ENCODE data around the gene OR10V1. TPM values are rescaled to one million over a fixed set of nuclear protein-coding genes. Genes with fewer than 3 reads are reported as not detected.

OR10V1 gene
- total and polyA plus RNA-seq, 9 of the 15 experiments (the other 6 are each of a cell fraction or from before 2014, with no cell fraction given), result not detected

DNA sequence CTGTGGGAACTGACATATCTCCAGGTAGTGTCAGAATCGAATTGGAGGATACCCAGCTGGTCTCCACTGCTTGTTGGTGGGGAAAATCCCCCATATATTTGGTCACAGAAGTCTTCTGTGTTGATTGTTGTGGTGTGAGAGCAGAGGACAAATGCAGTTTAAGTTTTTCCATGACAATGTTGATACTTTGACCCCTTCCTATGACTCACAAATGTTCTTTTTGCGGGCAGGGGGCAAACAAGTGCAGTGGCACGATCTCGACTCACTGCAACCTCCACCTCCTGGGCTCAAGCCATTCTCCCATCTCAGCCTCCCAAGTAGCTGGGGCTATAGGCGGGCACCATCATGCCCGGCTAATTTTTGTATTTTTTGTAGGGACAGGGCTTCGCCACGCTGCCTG is 37.4 kb downstream of the OR10V1 start:
- no peak overlapping the region for H2AFZ ChIP-seq (ENCODE audit: low read depth, low read length)
- no peaks in the 10 kb centered on the region for H4K20me1 ChIP-seq (replicated peaks; ENCODE audit: control insufficient read depth, insufficient read depth, low read length)
- no peaks in the 10 kb centered on the region for H3K9me1 ChIP-seq (ENCODE audit: control insufficient read depth, insufficient read depth, low read length)
- BruUV-seq (replicated peaks), result no TSS peak
- H3K9ac ChIP-seq (ENCODE audit: insufficient read depth in 1 of 2, low read depth in 2 of 2, low read length in 2 of 2), result no peak overlapping the region
- H3K27ac ChIP-seq (ENCODE audit: extremely low read depth, low read depth, low read length), result no peak overlapping the region
- H3K4me2 ChIP-seq (ENCODE audit: insufficient read depth, low read length), result no peak overlapping the region
- TF ChIP-seq, protein P1, sequence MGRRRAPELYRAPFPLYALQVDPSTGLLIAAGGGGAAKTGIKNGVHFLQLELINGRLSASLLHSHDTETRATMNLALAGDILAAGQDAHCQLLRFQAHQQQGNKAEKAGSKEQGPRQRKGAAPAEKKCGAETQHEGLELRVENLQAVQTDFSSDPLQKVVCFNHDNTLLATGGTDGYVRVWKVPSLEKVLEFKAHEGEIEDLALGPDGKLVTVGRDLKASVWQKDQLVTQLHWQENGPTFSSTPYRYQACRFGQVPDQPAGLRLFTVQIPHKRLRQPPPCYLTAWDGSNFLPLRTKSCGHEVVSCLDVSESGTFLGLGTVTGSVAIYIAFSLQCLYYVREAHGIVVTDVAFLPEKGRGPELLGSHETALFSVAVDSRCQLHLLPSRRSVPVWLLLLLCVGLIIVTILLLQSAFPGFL (CRISPR knock-in tag; IDR thresholded peaks at IDR 0.05), result no peak
- TF ChIP-seq NR2C1 (IDR thresholded peaks at IDR 0.05), result no peak
- 0 out of 2 replicates have a peak, but pooled peaks have one; percentile 29 for TF ChIP-seq NR2C1 (tag; IDR thresholded peaks at IDR 0.05)
- no peak for TF ChIP-seq MAZ (CRISPR knock-in tag; conservative IDR thresholded peaks at IDR 0.05 in 1 of 2, IDR thresholded peaks at IDR 0.05 in 1 of 2)
- TF ChIP-seq ZNF253 (CRISPR knock-in tag; conservative IDR thresholded peaks at IDR 0.05), result no peak
- no peak for TF ChIP-seq RBM22 (IDR thresholded peaks at IDR 0.05; ENCODE audit: low read depth, low read length, poor library complexity, severe bottlenecking)
- no peak for TF ChIP-seq ZBTB11 (CRISPR knock-in tag; IDR thresholded peaks at IDR 0.05)
- TF ChIP-seq ARNT (IDR thresholded peaks at IDR 0.05), result no peak
- TF ChIP-seq, protein P2, sequence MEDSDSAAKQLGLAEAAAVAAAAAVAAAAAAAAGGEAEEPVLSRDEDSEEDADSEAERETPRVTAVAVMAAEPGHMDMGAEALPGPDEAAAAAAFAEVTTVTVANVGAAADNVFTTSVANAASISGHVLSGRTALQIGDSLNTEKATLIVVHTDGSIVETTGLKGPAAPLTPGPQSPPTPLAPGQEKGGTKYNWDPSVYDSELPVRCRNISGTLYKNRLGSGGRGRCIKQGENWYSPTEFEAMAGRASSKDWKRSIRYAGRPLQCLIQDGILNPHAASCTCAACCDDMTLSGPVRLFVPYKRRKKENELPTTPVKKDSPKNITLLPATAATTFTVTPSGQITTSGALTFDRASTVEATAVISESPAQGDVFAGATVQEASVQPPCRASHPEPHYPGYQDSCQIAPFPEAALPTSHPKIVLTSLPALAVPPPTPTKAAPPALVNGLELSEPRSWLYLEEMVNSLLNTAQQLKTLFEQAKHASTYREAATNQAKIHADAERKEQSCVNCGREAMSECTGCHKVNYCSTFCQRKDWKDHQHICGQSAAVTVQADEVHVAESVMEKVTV (CRISPR knock-in tag; IDR thresholded peaks at IDR 0.05), result no peak
- H3K36me3 ChIP-seq (ENCODE audit: control insufficient read depth, insufficient read depth, low read length), result no peaks in the 10 kb centered on the region
- intact Hi-C loops (cut with micrococcal nuclease) (no loop called here), in situ Hi-C loops (cut with MboI) (loop anchor here (25.0 kb wide), 1 partner anchor 489 kb away; no protein-coding TSS in a partner anchor)
- FAIRE-seq (no peak), ATAC-seq (no peak), DNase-seq (ENCODE audit: extremely low read depth in 1 of 4, low spot score in 3 of 4) (no peak)
- WGBS (ENCODE audit: insufficient coverage, low coverage, missing lambda C conversion rate), result 47% methylated on average over 8 of the region's 8 CpGs
- ChIA-PET CTCF (ENCODE audit: low intra/inter-chr PET ratio) (no interaction called here), POLR2A (interaction anchor here (1.3 kb wide), 1 partner anchor 61 kb away, joined by 3 read pairs; the partner anchor contains the start of gene OSBP)
- no peaks in the 10 kb centered on the region for H3K79me2 ChIP-seq (ENCODE audit: control insufficient read depth, insufficient read depth, low read length)
- no peaks in the 10 kb centered on the region for H3K27me3 ChIP-seq (ENCODE audit: control insufficient read depth in 2 of 2, insufficient read depth in 2 of 2, low read length in 2 of 2)
- H3K4me1 ChIP-seq (replicated peaks in 1 of 2; ENCODE audit: control insufficient read depth in 2 of 2, insufficient read depth in 2 of 2, low read length in 2 of 2), result peaks cover 9 to 11% of the 10 kb centered on the region in 2 experiments; a peak in 4 of 5 replicates
- no peaks in the 10 kb centered on the region for H3K9me3 ChIP-seq (replicated peaks; ENCODE audit: control insufficient read depth, insufficient read depth, low read depth, low read length)
- H3K4me3 ChIP-seq, result no peak overlapping the region
